HG02885 (cell line): Measurements from ENCODE around the gene ADH4.
"Not testable (repeated sequence)": the region's sequence is repeated elsewhere in the genome, so short reads cannot be mapped to it uniquely, and the experiment has no call there.

Experiments
- ATAC-seq: cut with Tn5 transposase; IDR thresholded peaks from one replicate; pipeline ENCODE4 v1.9.1; 2021; ENCODE audit warnings: mild to moderate bottlenecking; ENCODE audit not compliant: unreplicated experiment, poor library complexity

Gene ADH4

DNA sequence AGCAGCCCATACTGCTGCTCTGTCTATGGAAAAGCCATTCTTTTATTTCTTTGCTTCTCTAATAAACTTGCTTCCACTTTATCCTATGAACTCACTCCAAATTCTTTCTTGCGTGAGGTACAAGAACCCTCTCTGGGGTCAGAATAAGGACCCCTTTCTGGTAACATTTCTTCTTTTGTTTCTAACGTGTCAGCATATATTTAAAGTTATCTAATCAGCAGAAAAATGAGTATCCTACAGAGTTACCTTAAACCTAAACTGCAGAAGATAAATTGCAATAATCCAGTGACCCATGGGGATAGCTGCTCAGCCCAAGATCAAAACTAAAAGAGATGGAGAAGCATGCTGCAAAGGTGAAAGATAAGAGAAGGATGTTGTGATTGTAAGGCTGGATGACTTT is 59.5 kb downstream of the ADH4 start:
- ATAC-seq: no peak

DNA sequence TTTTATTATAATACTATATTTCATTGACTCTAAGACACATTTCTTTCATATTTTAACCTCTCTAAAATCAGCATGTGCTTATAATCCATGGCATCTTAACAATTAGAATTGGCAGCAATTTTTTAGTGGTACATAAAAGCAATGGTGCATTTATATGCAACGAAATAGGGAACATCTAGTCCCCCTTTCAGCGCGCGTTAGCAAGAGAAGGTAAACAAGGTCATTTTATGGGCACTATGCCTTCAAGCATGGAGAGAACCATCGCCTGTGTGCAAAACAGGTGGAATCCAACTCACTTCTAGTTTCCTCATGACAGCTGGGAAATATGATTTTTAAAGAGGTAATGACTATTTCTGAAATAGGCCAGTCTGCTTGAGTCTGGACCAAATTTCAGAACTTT is 61.9 kb downstream of the ADH4 start:
- ATAC-seq: no peak

- ATAC-seq: not testable (repeated sequence)
Measured at GRCh38 chr4:99080869-99081268, 63.2 kb downstream of the ADH4 start.

- no peak for ATAC-seq
Measured at GRCh38 chr4:99079625-99080295, 64.3 kb downstream of the ADH4 start.

DNA sequence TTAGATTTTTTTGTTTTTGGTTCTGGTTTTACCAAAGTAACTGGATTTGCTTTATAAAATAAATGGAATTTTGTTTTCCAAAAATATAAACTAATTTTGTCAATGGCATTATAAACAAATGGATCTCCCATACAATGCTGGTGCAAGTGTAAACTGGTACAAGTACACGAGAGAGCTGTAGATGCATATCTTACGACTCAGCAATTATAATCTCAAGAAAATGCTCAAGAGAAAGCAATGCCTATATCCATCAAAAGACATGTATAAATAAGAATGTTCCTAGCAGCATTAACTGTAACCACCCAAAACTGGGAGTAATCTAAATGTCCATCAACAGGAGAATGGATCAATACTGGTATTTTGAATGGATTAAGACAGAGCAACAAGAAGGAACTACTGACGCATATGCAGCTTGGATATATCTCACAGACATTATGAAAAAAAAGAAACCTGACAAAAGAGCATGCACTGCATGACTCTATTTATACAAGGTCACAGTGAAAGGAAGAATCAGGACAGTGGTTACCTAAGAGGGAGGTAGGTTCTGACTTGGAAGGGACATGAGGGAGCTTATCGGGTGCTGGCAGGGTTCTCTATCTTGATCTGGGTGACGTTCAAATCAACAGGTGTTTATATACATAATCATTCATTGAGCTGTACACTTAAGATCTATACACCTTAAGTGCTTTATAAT is 65.0 kb downstream of the ADH4 start:
- ATAC-seq: no peak

- no peak for ATAC-seq
Measured at GRCh38 chr4:99078336-99078735, 65.8 kb downstream of the ADH4 start.

GRCh38 chr4:99077177-99077576 is 66.9 kb downstream of the ADH4 start:
- ATAC-seq: no peak

DNA sequence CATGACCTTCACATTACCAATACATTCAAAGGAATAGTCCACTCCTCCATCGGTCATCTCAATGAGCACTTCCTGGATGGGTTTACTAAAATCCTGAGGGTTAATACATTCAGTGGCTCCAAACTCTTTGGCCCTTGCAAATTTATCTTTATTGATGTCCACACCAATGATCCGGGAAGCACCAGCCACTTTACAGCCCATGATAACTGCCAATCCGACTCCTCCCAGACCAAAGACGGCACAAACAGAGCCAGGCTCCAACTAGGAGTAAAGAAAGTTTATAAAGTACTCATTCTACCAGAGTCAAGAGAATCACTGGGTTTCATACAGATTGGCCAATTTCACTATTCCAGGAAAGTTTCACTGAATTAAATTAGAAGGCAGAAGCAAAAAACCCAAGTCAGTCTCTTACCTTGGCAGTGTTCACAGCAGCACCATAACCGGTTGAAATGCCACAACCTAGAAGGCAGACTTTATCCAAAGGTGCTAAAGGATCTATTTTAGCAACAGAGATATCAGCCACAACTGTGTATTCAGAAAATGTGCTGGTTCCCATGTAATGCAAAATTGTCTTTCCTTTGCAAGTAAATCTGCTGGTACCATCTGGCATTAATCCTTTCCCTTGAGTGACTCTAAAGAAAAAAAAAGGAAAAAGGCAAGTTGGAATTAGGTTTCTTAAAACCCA is 67.7 kb downstream of the ADH4 start:
- no peak for ATAC-seq

DNA sequence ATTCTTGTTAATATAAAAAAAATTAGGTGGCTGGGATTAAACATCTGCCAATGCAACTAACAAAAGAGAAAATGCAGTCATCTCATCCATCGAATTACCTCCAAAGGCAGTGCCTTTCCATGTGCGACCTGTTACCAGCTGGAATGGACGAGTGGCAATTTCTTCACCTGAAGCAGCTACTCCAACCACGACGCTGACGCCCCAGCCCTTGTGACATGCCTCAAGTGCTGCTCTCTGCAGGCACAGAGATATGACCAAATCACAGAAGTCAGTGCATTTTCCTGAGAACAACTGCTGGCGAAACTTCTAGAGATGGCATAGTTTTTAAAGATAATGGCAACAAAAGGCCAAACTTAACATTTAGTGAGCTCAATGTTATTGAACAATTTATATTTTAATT is 69.3 kb downstream of the ADH4 start:
- ATAC-seq: no peak
